GM12878 (cell line): Measurements from ENCODE around the gene MCUB. TPM values are rescaled to one million over a fixed set of nuclear protein-coding genes. Genes with fewer than 3 reads are reported as not detected.

Experiments
- CREB1 ChIP-seq: IDR thresholded peaks from 2 replicates; pipeline ENCODE4 v1.6.1; 2012; ENCODE audit warnings: low read depth, mild to moderate bottlenecking, inconsistent platforms
- CTCF ChIP-seq, 3 experiments: IDR thresholded peaks in 2 of 3; conservative IDR thresholded peaks in 1 of 3; 2 replicates each; pipeline ENCODE4 v1.5.1; 2011; ENCODE audit warnings: low read depth in 3 of 3, low read length in 3 of 3, mild to moderate bottlenecking in 3 of 3, control low read depth in 2 of 3, moderate library complexity in 2 of 3, inconsistent platforms in 1 of 3, mixed read lengths in 1 of 3; ENCODE audit not compliant: control insufficient read depth in 2 of 3, insufficient read depth in 1 of 3; ENCODE audit errors: extremely low read depth in 1 of 3
- IKZF2 ChIP-seq, 2 experiments: fragments of 450-650 bp; IDR thresholded peaks; 2 replicates each; pipeline ENCODE4 v1.6.1; 2017; ENCODE audit warnings: mild to moderate bottlenecking in 2 of 2, moderate library complexity in 2 of 2
- MEF2B ChIP-seq: fragments of 450-650 bp; IDR thresholded peaks from 2 replicates; pipeline ENCODE4 v1.6.1; 2018; ENCODE audit warnings: mild to moderate bottlenecking, moderate library complexity; ENCODE audit not compliant: partially characterized antibody, poor library complexity, severe bottlenecking
- MTA3 ChIP-seq: IDR thresholded peaks from 2 replicates; pipeline ENCODE4 v1.6.1; 2012; ENCODE audit warnings: low read length, inconsistent platforms, borderline replicate concordance
- MYB ChIP-seq: fragments of 150-350 bp; IDR thresholded peaks from 2 replicates; pipeline ENCODE4 v1.6.1; 2014; ENCODE audit warnings: mild to moderate bottlenecking, low read depth, low read length, borderline replicate concordance
- NKRF ChIP-seq: fragments of 450-650 bp; conservative IDR thresholded peaks from 2 replicates; pipeline ENCODE4 v1.6.1; 2017; ENCODE audit warnings: mild to moderate bottlenecking, moderate library complexity
- PAX5 ChIP-seq: IDR thresholded peaks from 2 replicates; pipeline ENCODE4 v1.6.1; 2011; ENCODE audit warnings: low read depth, low read length, borderline replicate concordance
- POLR2A ChIP-seq: IDR thresholded peaks from 2 replicates; pipeline ENCODE4 v1.6.1; 2011; ENCODE audit warnings: low read depth, mild to moderate bottlenecking, low read length
- WRNIP1 ChIP-seq: IDR thresholded peaks from 2 replicates; pipeline ENCODE4 v1.6.1; 2011; ENCODE audit warnings: low read depth, low read length, improper control_type of control experiment, borderline replicate concordance
- YBX1 ChIP-seq: fragments of 450-650 bp; IDR thresholded peaks from 2 replicates; pipeline ENCODE4 v1.6.1; 2016; ENCODE audit warnings: antibody characterized with exemption
- YY1 ChIP-seq: IDR thresholded peaks from 2 replicates; pipeline ENCODE4 v1.6.1; 2011; ENCODE audit warnings: low read depth, mild to moderate bottlenecking, low read length
- polyA plus RNA-seq, 11 experiments: library from polyadenylated mRNA; depleted of rRNA in 4 of 11; unstranded in 6 of 11; stranded (reverse) in 5 of 11; fragments of >200 nt; fragmentation: Nextera tagmentation in 4 of 11; fragmentation: Illumina TruSeq in 1 of 11; extraction: Ambion mirVana in 4 of 11; extraction: Trizol in 1 of 11; gene quantifications; 1 replicate in 1 of 11; 2 replicates in 10 of 11; pipeline versions ENCODE4 v1.2.1 to v1.2.3, GENCODE V29; 2011 to 2016; ENCODE audit warnings: inconsistent platforms in 2 of 11, missing spikeins in 2 of 11, low read depth in 1 of 11
- total RNA-seq, 4 experiments: library from RNA; depleted of rRNA in 3 of 4; stranded (reverse); fragments of >200 nt in 3 of 4; fragmentation: Illumina TruSeq in 1 of 4; extraction: Trizol in 1 of 4; gene quantifications; 2 replicates each; pipeline versions ENCODE4 v1.2.1 to v1.2.3, GENCODE V29; 2013 to 2021
- TF ChIP-seq, protein P1 (sequence below): fragments of 150-350 bp; IDR thresholded peaks from 2 replicates; pipeline ENCODE4 v1.6.1; 2016; ENCODE audit warnings: low read depth, low read length
- TF ChIP-seq, protein P2 (sequence below): IDR thresholded peaks from 2 replicates; pipeline ENCODE4 v1.6.1; 2011; ENCODE audit warnings: borderline replicate concordance, low read depth, mild to moderate bottlenecking, moderate library complexity, low read length; ENCODE audit not compliant: insufficient read depth, poor library complexity, severe bottlenecking
- TF ChIP-seq, protein P3 (sequence below): fragments of 450-650 bp; formaldehyde crosslinking; IDR thresholded peaks from 2 replicates; pipeline ENCODE4 v1.4.0; 2020; ENCODE audit warnings: mild to moderate bottlenecking, moderate library complexity

MCUB gene
- total and polyA plus RNA-seq, 10 of the 15 experiments (the other 5 are each of a cell fraction or from before 2014, with no cell fraction given) = 4.7 to 63.7 (median 39.4) TPM

- TF ChIP-seq NKRF (peak; percentile 29), POLR2A (peak; percentile 73), YBX1 (no peak), WRNIP1 (no peak), MEF2B (no peak), IKZF2 (IDR thresholded peaks at IDR 0.05) (peak; percentile 40 to 57; a peak in 3 of 4 replicates), CREB1 (peak; percentile 51; the same call in 1 of the 2 replicates), MYB (no peak), CTCF (IDR thresholded peaks at IDR 0.05 in 2 of 3, conservative IDR thresholded peaks at IDR 0.05 in 1 of 3; ENCODE audit: control insufficient read depth in 2 of 3, extremely low read depth in 1 of 3, insufficient read depth in 1 of 3, low read depth in 3 of 3, low read length in 3 of 3) (peak; percentile 59 to 79 (median 70)), PAX5 (0 out of 2 replicates have a peak, but pooled peaks have one; percentile 3), MTA3 (no peak), YY1 (peak; percentile 59; the same call in 1 of the 2 replicates)
- TF ChIP-seq, protein P1, sequence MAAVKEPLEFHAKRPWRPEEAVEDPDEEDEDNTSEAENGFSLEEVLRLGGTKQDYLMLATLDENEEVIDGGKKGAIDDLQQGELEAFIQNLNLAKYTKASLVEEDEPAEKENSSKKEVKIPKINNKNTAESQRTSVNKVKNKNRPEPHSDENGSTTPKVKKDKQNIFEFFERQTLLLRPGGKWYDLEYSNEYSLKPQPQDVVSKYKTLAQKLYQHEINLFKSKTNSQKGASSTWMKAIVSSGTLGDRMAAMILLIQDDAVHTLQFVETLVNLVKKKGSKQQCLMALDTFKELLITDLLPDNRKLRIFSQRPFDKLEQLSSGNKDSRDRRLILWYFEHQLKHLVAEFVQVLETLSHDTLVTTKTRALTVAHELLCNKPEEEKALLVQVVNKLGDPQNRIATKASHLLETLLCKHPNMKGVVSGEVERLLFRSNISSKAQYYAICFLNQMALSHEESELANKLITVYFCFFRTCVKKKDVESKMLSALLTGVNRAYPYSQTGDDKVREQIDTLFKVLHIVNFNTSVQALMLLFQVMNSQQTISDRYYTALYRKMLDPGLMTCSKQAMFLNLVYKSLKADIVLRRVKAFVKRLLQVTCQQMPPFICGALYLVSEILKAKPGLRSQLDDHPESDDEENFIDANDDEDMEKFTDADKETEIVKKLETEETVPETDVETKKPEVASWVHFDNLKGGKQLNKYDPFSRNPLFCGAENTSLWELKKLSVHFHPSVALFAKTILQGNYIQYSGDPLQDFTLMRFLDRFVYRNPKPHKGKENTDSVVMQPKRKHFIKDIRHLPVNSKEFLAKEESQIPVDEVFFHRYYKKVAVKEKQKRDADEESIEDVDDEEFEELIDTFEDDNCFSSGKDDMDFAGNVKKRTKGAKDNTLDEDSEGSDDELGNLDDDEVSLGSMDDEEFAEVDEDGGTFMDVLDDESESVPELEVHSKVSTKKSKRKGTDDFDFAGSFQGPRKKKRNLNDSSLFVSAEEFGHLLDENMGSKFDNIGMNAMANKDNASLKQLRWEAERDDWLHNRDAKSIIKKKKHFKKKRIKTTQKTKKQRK = no peak
- TF ChIP-seq, protein P2, sequence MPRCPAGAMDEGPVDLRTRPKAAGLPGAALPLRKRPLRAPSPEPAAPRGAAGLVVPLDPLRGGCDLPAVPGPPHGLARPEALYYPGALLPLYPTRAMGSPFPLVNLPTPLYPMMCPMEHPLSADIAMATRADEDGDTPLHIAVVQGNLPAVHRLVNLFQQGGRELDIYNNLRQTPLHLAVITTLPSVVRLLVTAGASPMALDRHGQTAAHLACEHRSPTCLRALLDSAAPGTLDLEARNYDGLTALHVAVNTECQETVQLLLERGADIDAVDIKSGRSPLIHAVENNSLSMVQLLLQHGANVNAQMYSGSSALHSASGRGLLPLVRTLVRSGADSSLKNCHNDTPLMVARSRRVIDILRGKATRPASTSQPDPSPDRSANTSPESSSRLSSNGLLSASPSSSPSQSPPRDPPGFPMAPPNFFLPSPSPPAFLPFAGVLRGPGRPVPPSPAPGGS = peak; percentile 33
- TF ChIP-seq, protein P3, sequence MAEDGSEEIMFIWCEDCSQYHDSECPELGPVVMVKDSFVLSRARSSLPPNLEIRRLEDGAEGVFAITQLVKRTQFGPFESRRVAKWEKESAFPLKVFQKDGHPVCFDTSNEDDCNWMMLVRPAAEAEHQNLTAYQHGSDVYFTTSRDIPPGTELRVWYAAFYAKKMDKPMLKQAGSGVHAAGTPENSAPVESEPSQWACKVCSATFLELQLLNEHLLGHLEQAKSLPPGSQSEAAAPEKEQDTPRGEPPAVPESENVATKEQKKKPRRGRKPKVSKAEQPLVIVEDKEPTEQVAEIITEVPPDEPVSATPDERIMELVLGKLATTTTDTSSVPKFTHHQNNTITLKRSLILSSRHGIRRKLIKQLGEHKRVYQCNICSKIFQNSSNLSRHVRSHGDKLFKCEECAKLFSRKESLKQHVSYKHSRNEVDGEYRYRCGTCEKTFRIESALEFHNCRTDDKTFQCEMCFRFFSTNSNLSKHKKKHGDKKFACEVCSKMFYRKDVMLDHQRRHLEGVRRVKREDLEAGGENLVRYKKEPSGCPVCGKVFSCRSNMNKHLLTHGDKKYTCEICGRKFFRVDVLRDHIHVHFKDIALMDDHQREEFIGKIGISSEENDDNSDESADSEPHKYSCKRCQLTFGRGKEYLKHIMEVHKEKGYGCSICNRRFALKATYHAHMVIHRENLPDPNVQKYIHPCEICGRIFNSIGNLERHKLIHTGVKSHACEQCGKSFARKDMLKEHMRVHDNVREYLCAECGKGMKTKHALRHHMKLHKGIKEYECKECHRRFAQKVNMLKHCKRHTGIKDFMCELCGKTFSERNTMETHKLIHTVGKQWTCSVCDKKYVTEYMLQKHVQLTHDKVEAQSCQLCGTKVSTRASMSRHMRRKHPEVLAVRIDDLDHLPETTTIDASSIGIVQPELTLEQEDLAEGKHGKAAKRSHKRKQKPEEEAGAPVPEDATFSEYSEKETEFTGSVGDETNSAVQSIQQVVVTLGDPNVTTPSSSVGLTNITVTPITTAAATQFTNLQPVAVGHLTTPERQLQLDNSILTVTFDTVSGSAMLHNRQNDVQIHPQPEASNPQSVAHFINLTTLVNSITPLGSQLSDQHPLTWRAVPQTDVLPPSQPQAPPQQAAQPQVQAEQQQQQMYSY (CRISPR knock-in tag) = no peak
Observed at GRCh38 chr4:109702950-109703663, 143.1 kb downstream of the MCUB start, which contains the start of gene CASP6 (continued).
